AG04449 (cell line): ENCODE results near the gene DCAF11.
A peak's percentile ranks its signal among the peaks of the same experiment; 100 is the strongest.

Experiments used
- CTCF ChIA-PET: fragments of 350-600 bp; formaldehyde crosslinking; extraction: SDS; loops from one replicate; lab custom pipeline; 2021; ENCODE audit warnings: antibody characterized with exemption; lab: Yijun Ruan, JAX
- POLR2A ChIA-PET: fragments of 400-600, 350-600 bp; formaldehyde crosslinking; extraction: SDS; loops from one replicate; lab custom pipeline; 2020; ENCODE audit warnings: antibody characterized with exemption, inconsistent platforms; lab: Yijun Ruan, JAX
- DNase-seq: peaks from one replicate; pipeline ENCODE4 v3.0.0-alpha.2; 2010; ENCODE audit warnings: low read depth, low spot score
- H3K4me3 ChIP-seq: 2 replicates; pipeline ENCODE4 v1.5.1; 2011; ENCODE audit warnings: low read depth, mild to moderate bottlenecking, control low read depth, low read length
- TF ChIP-seq, protein P1 (sequence below): IDR thresholded peaks from one replicate; pipeline ENCODE4 v1.5.1; 2011; ENCODE audit warnings: mild to moderate bottlenecking, moderate library complexity, low read length, control low read depth, inconsistent platforms; ENCODE audit not compliant: insufficient read depth; ENCODE audit errors: missing control alignments

The DCAF11 gene

DNA sequence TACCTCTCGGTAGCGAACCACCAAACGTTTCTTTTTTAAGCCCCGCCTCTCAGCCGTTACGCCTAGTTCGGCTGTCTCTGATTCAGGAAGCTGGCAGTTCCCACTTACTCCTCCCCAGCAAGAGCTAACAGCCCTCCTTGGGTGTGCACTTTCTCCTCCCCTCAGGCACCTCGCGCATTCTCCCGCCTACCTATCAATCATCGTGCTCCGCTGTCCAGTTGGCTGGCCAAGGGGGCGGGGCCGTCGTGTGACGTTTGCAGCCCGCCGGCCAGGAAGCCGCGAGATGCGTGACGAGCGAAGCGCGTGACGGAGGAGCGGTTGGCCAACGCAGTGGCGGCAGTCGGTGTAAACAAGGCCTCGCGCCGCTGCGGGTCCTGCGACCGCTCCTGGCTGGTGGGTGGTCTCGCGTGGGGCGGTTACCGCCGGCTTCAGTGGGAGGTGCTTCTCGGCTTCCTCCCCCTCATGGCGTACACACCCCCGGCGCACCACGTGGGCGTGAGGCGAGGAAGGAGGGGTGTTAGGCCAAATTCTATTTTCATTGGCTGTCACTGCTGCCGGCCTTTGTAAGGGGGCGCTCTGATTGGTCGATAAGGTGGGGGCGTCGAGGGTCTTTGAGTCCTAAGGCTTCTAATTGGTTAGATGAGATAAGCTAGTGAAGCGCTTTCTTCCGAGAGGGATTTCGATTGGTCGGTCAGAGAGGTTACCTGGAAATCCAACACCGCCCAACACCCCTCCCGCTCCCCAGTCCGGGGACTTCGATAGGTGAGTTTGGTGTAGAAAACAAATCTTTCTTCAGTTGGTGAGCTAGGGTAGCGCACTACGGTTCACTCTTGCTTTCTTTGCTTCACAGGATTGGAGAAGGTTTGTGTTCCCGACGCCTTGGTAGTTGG, at the start of gene DCAF11, which contains the start of gene NRL:
DCAF11 (plus strand) TSS at position 246 of the 890 bp plus-strand sequence. CDS start 818 bp downstream, outside the sequence.
NRL (minus strand) TSS at position 418 of the 890 bp plus-strand sequence. CDS start 32,101 bp downstream, outside the sequence.
- H3K4me3 ChIP-seq: peak within 1 kb of the TSS; percentile 96
- CTCF ChIA-PET: interaction anchor here (0.7 to 4.7 kb wide), 14 partner anchors 19 to 193 kb away, joined by 3 to 30 read pairs (median 4); partner anchors contain the start of genes CARMIL3, CIDEB, EMC9 and IRF9
- POLR2A ChIA-PET: interaction anchor here (0.6 to 2.6 kb wide), 16 partner anchors 9 to 193 kb away, joined by 3 to 44 read pairs (median 5); partner anchors contain the start of genes CHMP4A, EMC9, IPO4 and IRF9
- TF ChIP-seq, protein P1, sequence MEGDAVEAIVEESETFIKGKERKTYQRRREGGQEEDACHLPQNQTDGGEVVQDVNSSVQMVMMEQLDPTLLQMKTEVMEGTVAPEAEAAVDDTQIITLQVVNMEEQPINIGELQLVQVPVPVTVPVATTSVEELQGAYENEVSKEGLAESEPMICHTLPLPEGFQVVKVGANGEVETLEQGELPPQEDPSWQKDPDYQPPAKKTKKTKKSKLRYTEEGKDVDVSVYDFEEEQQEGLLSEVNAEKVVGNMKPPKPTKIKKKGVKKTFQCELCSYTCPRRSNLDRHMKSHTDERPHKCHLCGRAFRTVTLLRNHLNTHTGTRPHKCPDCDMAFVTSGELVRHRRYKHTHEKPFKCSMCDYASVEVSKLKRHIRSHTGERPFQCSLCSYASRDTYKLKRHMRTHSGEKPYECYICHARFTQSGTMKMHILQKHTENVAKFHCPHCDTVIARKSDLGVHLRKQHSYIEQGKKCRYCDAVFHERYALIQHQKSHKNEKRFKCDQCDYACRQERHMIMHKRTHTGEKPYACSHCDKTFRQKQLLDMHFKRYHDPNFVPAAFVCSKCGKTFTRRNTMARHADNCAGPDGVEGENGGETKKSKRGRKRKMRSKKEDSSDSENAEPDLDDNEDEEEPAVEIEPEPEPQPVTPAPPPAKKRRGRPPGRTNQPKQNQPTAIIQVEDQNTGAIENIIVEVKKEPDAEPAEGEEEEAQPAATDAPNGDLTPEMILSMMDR: no peak
- peak; percentile 99 for DNase-seq

DNA sequence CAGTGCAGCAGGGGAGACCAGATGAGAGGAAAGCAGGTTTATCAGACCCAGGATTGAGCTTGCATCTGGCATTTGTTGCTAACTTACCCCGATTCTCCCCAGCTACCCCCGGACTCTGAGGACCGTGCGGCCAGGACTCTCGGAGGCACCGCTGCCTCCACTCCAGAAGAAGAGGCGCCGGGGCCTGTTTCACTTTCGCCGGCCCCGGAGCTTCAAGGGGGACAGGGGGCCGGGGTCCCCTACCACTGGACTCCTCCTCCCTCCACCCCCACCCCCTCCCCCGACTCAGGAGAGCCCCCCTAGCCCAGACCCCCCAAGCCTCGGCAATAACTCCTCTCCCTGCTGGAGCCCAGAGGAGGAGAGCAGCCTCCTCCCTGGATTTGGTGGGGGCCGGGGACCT, 49.7 kb upstream of the DCAF11 start:
- POLR2A ChIA-PET: no interaction called here
- H3K4me3 ChIP-seq: no peak overlapping the region
- CTCF ChIA-PET: interaction anchor here (1.0 to 14.5 kb wide), 4 partner anchors 16 to 96 kb away, joined by 3 to 536 read pairs (median 145); partner anchors contain the start of genes IRF9 and PCK2
- TF ChIP-seq, protein P1: no peak
- no peak for DNase-seq

DNA sequence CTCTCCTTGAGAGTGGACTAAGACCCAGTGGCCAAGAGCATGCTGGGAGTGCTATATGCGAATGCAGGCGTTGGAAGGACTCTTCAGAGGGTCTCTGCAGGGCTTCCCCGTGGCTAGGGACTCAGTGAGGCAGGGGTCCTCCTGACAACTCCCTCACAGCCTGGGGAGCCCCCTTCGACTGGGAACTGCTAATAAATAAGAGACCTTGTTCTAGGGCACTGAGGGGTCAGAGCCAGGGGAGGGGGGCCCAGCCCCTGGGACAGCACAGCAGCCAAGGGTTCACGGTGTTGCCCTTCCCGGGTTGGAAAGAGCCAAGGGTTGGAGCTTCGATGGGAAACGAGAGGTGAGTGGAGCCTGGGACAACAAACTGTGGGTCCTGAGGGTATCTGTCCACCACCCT, 49.2 kb upstream of the DCAF11 start:
- H3K4me3 ChIP-seq: no peak overlapping the region
- no peak for DNase-seq
- POLR2A ChIA-PET: no interaction called here
- TF ChIP-seq, protein P1: no peak
- CTCF ChIA-PET: interaction anchor here (6.6 to 14.5 kb wide), 4 partner anchors 9 to 42 kb away, joined by 43 to 536 read pairs (median 156); partner anchors contain the start of gene PCK2

GRCh38 chr14:24066496-24067132, 48.0 kb upstream of the DCAF11 start:
- H3K4me3 ChIP-seq: no peak overlapping the region
- TF ChIP-seq, protein P1: no peak
- no peak for DNase-seq
- ChIA-PET CTCF (interaction anchor here (6.6 to 14.5 kb wide), 4 partner anchors 10 to 41 kb away, joined by 43 to 536 read pairs (median 156); partner anchors contain the start of gene PCK2), POLR2A (no interaction called here)

DNA sequence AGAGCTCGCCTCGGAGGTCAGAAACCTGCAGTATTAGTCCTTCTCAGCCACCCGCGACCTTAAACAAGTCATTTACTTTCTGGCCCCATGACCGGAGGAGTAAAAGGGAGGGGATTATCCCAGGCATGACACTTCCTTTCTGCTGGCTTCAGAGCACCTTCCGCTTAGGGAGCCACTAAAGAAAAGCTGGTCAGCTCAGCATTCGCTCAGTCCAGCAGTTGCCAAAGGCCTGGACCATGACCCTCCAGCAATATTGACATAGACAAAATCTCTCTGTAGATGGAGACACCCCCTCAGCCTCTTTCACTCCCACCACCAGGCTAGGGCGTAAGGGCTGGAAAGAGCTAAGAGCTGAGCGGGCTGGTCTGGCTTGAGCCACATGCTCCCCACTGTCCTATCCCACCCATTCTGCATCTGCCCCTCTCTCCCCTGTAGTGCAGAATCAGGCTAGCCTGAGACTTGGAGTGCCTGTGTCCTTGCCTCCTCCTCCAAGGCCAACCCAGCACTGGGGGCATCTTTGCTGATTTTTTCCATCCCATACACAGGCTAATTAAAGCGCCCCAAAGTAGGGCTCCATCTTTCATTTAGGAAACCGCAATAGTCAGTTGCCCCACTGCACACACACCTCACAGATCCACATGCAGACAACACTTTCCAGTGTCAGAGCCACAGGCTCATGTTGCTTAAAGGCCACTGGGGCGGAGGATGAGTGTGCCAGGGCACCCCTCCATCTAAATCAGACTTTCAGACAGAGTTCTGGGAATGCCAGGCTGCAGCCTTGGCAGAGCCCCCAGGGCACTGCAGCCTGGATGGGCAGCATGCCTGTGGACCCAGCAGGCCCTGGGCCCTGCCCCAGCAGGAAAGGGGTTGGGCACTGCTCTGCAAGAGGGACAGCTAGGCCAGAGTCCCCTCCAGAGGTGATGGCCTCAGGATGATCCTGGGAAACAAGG, 47.2 kb upstream of the DCAF11 start:
- no peak overlapping the region for H3K4me3 ChIP-seq
- DNase-seq: no peak
- TF ChIP-seq, protein P1: no peak
- ChIA-PET CTCF (interaction anchor here (4.8 to 14.5 kb wide), 5 partner anchors 11 to 40 kb away, joined by 34 to 536 read pairs (median 66); partner anchors contain the start of gene PCK2), POLR2A (interaction anchor here (0.6 kb wide), 1 partner anchor 79 kb away, joined by 3 read pairs; no protein-coding TSS in a partner anchor)
